Tibial nerve (tissue), 4 donors: ENCODE measurements around the gene CKAP2L. TPM values are rescaled to one million over a fixed set of nuclear protein-coding genes. Genes with fewer than 3 reads are reported as not detected.
"Not testable (repeated sequence)": the region's sequence is repeated elsewhere in the genome, so short reads cannot be mapped to it uniquely, and the experiment has no call there.

Experiments
- DNase-seq, 2 donors: peaks; one replicate each; pipeline ENCODE4 v3.0.0-alpha.2; 2019; ENCODE audit warnings: low spot score in 2 of 2
- H3K27ac ChIP-seq, 4 donors: fragments of 200-600 bp; sonication (generic) in 3 of 4; one replicate each; pipeline ENCODE4 v1.5.1; 2017 to 2019; ENCODE audit warnings: mild to moderate bottlenecking in 1 of 4
- H3K27me3 ChIP-seq, 2 donors: fragments of 200-600 bp; sonication (generic) in 1 of 2; one replicate each; pipeline versions ENCODE4 v1.5.1 to v1.6.0; 2017 to 2019
- H3K36me3 ChIP-seq, 3 donors: fragments of 200-600 bp; sonication (generic); one replicate each; pipeline ENCODE4 v1.5.1; 2018 to 2019
- H3K4me1 ChIP-seq, 4 donors: fragments of 200-600 bp; sonication (generic) in 3 of 4; one replicate each; pipeline ENCODE4 v1.5.1; 2017 to 2019
- H3K4me3 ChIP-seq, 4 donors: fragments of 200-600 bp; sonication (generic) in 3 of 4; one replicate each; pipeline ENCODE4 v1.5.1; 2017 to 2019; ENCODE audit warnings: mild to moderate bottlenecking in 1 of 4, moderate library complexity in 1 of 4
- H3K9me3 ChIP-seq, 4 donors: fragments of 200-600 bp; sonication (generic) in 3 of 4; one replicate each; pipeline ENCODE4 v1.5.1; 2017 to 2019
- EP300 ChIP-seq, 2 donors: sonication (generic); formaldehyde crosslinking; IDR thresholded peaks; one replicate each; pipeline ENCODE4 v1.6.1; 2017; ENCODE audit warnings: antibody characterized with exemption in 2 of 2, mild to moderate bottlenecking in 1 of 2
- POLR2A ChIP-seq, 2 donors: fragments of 450-650 bp; IDR thresholded peaks; one replicate each; pipeline ENCODE4 v1.6.1; 2017; ENCODE audit warnings: antibody characterized with exemption in 2 of 2, mild to moderate bottlenecking in 2 of 2, moderate library complexity in 2 of 2
- WGBS, 2 donors: methylation state at CpG; one replicate each; pipeline ENCODE4 v1.1.5; 2018; 5-methylcytosine and 5-hydroxymethylcytosine counted together
- total RNA-seq, 4 donors: library from RNA; depleted of rRNA; stranded (reverse); fragments of >200 nt; gene quantifications; one replicate each; pipeline ENCODE4 v1.1.0, GENCODE V29; 2016
- TF ChIP-seq, protein P1 (sequence below), 5 experiments: fragments of 200-600 bp in 3 of 5; fragments of 450-650 bp in 2 of 5; sonication (generic) in 3 of 5; IDR thresholded peaks; one replicate each; pipeline ENCODE4 v1.5.1; 2016 to 2019; ENCODE audit warnings: antibody characterized with exemption in 5 of 5, mild to moderate bottlenecking in 3 of 5, moderate library complexity in 2 of 5

CKAP2L gene
- total RNA-seq, 4 donors from 2014 or later: not detected

DNA sequence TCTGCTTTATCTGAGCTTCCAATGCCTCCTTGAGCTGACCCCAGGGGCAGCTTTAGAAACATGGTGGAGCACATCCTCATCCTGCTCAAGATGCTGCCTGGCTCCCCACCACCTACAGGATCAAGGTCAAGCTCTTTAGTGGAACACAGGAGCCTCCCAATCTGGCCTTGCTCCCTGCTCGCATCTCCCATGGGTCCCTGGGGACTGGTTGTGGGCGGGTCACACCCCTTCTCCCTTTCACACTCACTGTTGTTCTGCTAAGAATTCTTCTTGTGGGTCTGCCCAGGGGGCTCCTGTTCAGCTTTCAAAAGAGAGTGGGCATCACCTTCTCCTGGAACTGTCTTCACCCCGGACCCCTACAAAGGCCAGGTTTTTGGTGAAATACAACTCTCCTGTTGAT, 51.9 kb downstream of the CKAP2L start:
- Histone ChIP-seq H3K27me3 (no peaks in the 10 kb centered on the region), H3K9me3 (no peaks in the 10 kb centered on the region), H3K4me3 (no peak overlapping the region), H3K4me1 (no peaks in the 10 kb centered on the region), H3K27ac (no peak overlapping the region), H3K36me3 (no peaks in the 10 kb centered on the region)
- TF ChIP-seq, protein P1, sequence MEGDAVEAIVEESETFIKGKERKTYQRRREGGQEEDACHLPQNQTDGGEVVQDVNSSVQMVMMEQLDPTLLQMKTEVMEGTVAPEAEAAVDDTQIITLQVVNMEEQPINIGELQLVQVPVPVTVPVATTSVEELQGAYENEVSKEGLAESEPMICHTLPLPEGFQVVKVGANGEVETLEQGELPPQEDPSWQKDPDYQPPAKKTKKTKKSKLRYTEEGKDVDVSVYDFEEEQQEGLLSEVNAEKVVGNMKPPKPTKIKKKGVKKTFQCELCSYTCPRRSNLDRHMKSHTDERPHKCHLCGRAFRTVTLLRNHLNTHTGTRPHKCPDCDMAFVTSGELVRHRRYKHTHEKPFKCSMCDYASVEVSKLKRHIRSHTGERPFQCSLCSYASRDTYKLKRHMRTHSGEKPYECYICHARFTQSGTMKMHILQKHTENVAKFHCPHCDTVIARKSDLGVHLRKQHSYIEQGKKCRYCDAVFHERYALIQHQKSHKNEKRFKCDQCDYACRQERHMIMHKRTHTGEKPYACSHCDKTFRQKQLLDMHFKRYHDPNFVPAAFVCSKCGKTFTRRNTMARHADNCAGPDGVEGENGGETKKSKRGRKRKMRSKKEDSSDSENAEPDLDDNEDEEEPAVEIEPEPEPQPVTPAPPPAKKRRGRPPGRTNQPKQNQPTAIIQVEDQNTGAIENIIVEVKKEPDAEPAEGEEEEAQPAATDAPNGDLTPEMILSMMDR (IDR thresholded peaks at IDR 0.05): no peak
- TF ChIP-seq EP300 (IDR thresholded peaks at IDR 0.05) (no peak), POLR2A (IDR thresholded peaks at IDR 0.05) (no peak)
- DNase-seq: no peak
- WGBS, 2 donors: 64 to 65% methylated on average over 3 of the region's 3 CpGs

DNA sequence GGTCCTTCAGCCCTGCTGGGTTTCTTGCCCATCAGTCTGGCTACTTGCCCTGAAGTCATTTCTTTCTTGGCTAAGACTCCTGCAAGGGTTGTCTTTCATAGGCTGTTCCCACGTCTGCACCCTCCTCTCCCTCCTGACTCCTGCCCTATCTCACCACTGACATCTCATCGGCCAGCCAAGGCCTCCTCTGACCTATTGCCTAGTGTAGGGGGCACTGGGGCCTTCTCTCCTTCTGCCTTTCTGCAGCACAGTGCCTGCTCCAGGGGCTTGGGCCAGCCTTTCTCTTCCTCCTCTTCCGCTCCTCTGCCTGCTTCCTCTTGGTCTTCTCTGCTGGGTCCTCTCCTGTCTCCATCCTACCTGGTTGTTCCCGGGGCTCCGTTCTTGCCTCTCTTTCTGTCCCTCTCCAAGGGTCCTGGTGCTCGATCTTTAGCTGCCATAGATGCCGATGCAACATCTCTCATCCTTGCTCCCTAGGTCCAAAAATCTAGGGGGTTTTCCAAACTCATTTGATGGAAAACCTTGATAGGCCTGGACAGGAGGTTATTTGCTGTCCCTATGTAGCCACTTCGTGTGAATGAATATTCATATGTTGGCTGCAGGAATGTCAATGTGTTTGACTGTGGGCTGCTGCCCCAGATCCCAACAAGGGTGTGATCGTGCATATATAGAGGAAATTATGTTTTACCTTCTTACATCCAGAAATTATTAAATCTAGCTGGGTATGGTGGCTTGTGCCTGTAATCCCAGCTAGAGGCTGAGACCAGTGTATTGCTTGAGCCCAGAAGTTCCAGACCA, 53.3 kb downstream of the CKAP2L start:
- no peaks in the 10 kb centered on the region for H3K9me3 ChIP-seq
- no peaks in the 10 kb centered on the region for H3K4me1 ChIP-seq
- no peak for DNase-seq
- whole genome bisulfite sequencing, 2 donors: 77 to 80% methylated on average over 9 of the region's 9 CpGs
- no peaks in the 10 kb centered on the region for H3K36me3 ChIP-seq
- no peak overlapping the region for H3K4me3 ChIP-seq
- no peak for TF ChIP-seq POLR2A (IDR thresholded peaks at IDR 0.05)
- TF ChIP-seq, protein P1 (IDR thresholded peaks at IDR 0.05): no peak
- no peak for TF ChIP-seq EP300 (IDR thresholded peaks at IDR 0.05)
- H3K27me3 ChIP-seq: no peaks in the 10 kb centered on the region
- H3K27ac ChIP-seq: no peak overlapping the region

- H3K4me1 ChIP-seq: no peaks in the 10 kb centered on the region
- TF ChIP-seq EP300 (IDR thresholded peaks at IDR 0.05) (no peak), POLR2A (IDR thresholded peaks at IDR 0.05) (no peak)
- TF ChIP-seq, protein P1 (IDR thresholded peaks at IDR 0.05): no peak
- H3K27me3 ChIP-seq: no peaks in the 10 kb centered on the region
- H3K4me3 ChIP-seq: no peak overlapping the region
- no peaks in the 10 kb centered on the region for H3K9me3 ChIP-seq
- no peaks in the 10 kb centered on the region for H3K36me3 ChIP-seq
- H3K27ac ChIP-seq: no peak overlapping the region
- no peak for DNase-seq
- 73 to 75% methylated on average over 6 of the region's 6 CpGs for WGBS, 2 donors
Observed at GRCh38 chr2:112709703-112710102, 54.7 kb downstream of the CKAP2L start.

DNA sequence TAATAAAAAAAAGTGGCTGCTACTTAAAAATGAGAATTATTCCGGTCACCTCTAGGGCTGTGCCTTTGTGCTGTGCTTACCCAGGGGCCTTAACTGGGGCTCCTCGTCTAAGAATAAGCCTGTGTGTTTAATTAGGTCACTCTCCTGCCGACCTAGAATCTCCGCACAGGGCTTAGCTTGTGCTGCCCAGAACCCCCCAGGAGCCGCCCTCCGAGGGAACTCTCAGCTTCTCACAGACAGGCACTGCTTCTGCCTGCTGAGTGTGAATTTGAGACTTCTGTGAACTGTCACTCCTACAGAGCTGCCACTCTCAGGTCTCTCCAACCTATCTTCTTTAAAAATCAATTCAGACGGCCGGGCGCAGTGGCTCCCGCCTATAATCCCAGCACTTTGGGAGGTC, 55.4 kb downstream of the CKAP2L start:
- 49 to 54% methylated on average over 10 of the region's 10 CpGs for WGBS, 2 donors
- Histone ChIP-seq H3K9me3 (no peaks in the 10 kb centered on the region), H3K4me3 (no peak overlapping the region), H3K4me1 (no peaks in the 10 kb centered on the region), H3K27ac (no peak overlapping the region), H3K36me3 (no peaks in the 10 kb centered on the region), H3K27me3 (no peaks in the 10 kb centered on the region)
- no peak for DNase-seq
- TF ChIP-seq, protein P1 (IDR thresholded peaks at IDR 0.05): no peak
- TF ChIP-seq EP300 (IDR thresholded peaks at IDR 0.05): no peak
- TF ChIP-seq POLR2A (IDR thresholded peaks at IDR 0.05): no peak

DNA sequence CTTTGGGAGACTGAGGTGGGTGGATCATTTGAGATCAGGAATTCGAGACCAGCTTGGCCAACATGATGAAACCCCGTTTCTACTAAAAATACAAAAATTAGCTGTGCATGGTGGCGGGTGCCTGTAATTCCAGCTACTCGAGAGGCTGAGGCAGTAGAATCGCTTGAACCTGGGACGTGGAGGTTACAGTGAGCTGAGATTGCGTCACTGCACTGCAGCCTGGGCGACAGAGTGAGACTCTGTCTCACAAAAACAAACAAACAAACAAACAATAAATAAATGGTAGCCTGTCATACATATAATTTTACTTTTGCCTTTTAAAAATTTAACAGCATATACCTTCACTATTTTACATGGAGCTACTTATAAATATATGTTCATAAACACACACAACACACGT, 57.5 kb downstream of the CKAP2L start:
- not testable (repeated sequence) for H3K9me3 ChIP-seq, H3K27ac ChIP-seq, H3K4me1 ChIP-seq, H3K36me3 ChIP-seq, H3K27me3 ChIP-seq, H3K4me3 ChIP-seq, DNase-seq
- 79 to 80% methylated on average over 9 of the region's 9 CpGs for WGBS, 2 donors
